Skin of body (tissue), 2 donors: Measurements from ENCODE around the gene RIOX2. TPM values are rescaled to one million over a fixed set of nuclear protein-coding genes. Genes with fewer than 3 reads are reported as not detected.

Experiments
- DNase-seq: peaks from one replicate; lab custom pipeline; 2025; lab: John Stamatoyannopoulos, UW
- total RNA-seq: library from RNA; depleted of rRNA; stranded (reverse); fragments of >200 nt; gene quantifications from one replicate; pipeline ENCODE4 v1.2.3, GENCODE V29; 2014

RIOX2 gene
- total RNA-seq, 1 donor from 2014 or later = 35.7 TPM

DNA sequence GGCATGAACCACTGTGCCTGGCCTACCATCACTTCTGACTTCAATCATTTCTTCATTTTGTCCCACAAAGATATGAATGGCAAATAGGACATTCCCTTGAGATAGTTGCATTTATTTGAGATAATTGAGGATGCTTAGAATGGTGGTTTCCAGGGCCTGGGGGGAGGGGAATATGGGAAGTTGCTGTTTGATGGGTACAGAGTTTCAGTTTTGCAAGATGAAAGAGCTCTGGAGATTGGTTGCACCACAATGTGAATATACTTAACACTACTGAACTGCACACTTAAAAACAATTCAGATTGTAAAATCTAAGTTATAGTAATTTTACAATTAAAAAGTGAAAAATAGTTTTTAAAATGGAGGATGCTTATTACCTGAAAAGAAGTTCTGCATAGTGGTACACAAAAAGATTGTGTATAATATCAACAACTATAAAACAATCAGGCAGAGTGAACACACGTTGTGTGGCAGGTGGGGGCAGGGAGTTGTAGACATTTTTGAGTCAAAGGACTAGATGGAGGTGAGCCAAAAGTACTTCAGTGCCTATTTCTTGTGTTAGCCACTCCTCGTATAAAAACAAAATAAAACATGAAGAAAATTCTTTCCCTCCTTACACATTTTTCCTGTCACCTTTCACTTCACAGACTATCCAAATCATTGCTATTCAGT is 18.5 kb upstream of the RIOX2 start:
- no peak for DNase-seq

DNA sequence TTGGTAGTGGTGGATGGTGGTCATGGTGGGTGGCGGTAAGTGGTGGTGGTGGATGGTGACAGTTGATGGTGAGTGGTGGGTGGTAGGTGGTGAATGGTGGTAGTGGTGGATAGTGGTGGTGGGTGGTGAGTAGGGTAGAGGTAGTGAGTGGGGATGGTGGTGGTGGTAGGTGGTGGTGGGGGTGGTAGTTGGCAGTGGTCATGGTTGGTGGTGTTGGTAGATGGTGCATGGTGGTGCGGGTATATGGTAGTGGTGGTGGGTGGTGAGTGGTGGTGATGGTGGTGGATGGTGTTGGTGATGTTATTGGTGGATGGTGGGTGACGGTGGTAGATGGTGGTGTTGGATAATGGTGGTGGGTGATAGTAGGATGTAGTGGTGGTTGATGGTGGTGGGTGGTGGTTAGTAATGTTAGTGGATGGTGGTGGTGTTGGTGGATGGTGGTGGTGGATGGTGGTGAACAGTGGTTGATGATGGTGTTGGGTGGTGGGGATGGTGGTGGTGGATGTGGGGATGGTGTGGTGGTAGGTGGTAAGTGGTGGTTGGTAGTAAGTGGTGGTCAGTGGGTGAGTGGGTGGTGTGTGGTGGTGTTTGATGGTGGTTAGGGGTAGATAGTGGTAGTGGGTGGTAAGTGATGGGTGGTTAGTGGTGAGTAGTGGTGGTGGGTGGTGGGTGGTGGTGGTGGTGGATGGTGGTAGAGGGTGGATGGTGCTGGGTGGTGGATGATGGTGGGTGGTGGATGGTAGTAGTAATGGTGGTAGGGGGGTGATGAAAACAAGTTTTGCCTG is 16.7 kb upstream of the RIOX2 start:
- no peak for DNase-seq

DNA sequence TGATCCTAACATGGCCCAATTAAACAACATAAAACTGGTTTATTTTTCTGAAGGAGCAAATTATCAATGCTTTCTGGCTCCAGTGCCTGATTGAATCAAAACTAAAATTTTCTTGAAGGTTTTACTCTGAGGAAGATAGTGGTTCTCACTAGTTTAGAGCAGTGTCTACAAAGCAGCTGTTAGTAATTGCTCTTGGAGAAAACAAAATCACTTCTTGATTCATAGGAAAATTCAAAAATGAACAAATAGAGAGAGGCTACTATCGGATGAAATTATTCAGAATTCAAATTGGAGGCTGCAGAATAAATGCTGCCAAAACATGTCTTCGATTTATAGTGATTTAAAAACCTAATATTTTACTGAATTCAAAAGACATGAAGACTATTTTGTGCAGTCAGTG is 15.1 kb upstream of the RIOX2 start:
- DNase-seq = no peak

DNA sequence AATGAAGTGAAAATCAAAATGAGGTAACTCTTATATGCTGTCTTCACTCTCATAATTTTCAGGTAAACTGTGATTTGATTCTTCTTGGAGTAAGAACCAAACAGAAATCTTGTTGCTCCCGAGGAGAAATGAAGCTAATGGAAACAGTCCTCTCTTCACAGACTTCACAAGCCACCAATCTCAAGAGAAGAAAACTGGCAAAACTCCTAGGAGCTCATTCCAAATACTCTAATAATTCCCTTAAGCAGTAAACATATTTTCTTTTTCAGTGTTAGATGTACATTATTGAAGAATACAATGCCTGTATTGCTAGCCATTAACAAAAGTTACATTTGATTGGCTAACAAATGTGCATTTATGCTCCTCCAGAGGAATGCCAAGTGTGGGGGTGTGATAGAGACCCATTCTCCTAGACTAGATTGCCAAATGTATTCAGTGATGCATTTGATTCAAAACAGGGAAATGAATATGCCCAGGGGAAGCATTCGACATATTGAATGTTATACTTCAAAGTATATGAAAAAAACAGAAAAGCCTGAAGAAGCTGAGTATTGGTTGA is 11.8 kb upstream of the RIOX2 start:
- DNase-seq = peak; percentile 88

DNA sequence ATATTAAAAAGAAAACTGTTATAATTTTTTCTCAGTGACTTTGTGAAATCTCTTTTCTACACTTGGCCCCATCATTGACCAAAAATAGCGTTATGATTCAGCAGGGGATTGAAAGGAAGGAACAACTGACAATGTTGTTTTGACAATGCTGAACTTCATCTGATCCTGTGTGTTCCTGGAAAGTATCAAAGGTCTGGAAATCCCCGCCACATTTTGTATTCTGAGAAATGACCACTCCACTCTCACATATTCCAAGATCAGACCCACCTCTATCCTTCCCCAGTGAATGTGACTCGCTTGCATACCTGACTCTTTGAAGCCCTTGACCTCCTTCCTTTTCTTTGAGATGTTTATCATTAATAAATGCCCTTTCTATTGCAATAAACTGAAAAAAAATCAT is 9.7 kb upstream of the RIOX2 start:
- peak; percentile 26 for DNase-seq

DNA sequence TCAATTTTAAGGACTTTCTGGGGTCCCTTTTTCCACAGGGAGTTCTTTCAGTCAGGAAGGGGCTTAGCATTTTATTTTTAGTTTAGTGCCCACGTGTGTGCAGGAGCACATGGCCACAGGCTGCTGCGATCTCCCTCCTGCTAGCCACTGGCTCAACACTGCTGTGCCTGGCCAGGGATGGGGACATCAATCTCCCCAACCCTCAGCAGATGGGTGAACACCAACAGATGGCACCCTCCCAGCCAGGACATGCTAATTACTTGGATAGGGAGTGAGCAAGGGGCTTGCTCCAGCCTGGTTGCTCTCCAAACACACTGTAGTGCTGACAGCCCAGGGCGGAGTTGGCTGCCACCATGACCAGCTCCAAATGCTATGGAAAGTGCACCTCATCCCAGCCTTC is 7.4 kb upstream of the RIOX2 start:
- DNase-seq = no peak

DNA sequence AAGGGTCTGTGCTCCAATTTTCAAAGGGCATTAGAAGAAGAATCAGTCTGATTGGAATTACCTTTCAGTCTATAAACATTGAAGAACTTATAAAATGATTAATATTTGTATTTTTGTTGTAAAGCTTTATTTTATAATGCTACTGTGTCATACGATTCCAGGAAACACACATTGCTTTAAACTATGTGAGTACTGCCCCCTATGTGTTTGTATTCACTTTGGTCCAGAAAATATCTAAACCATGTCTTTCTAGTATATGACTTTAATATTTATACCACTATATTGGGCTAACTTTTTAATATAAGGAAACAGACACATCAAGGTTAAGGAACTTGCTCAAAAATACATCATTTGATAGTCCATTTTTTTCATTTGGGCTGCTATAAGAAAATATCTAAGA is 3.2 kb upstream of the RIOX2 start:
- no peak for DNase-seq

DNA sequence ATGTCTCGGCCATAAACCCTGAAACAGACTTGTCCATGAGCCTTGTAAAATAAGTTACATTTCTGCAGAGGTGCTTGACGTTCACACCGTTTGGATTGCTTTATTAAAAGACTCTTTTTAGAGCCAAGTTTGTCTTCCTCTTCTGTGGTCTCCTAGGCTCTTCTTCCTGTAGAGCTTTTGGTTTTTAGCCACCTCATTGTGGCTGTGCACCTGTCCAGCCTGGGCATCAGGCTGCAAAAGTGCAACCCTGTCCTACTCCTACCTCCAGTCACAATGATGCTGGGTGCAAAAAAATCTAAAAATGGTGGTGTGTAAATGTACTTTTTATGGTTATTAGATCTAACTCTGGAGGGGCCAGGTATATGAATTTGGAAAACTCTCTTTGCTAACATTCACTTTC is 2.8 kb upstream of the RIOX2 start:
- no peak for DNase-seq

DNA sequence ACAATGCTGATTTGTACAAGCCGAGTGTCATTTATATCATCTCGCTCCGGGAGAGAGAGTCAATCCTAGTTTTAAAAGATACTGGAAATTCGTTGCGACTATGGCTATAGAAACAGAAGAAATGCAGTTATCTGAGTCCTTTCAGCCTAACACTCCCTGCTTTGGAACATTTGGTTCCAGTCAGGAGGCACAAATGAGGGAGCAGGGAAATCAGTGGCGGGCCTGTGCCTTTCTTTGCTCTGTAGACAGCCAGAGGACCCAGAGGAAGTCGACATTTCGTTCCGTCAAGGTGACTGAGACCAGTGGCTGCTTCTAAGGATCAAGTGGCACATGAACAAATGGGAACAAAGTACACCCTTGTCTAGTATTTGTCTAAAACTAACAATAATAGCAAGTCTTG is 745 bp upstream of the RIOX2 start:
- DNase-seq = no peak

DNA sequence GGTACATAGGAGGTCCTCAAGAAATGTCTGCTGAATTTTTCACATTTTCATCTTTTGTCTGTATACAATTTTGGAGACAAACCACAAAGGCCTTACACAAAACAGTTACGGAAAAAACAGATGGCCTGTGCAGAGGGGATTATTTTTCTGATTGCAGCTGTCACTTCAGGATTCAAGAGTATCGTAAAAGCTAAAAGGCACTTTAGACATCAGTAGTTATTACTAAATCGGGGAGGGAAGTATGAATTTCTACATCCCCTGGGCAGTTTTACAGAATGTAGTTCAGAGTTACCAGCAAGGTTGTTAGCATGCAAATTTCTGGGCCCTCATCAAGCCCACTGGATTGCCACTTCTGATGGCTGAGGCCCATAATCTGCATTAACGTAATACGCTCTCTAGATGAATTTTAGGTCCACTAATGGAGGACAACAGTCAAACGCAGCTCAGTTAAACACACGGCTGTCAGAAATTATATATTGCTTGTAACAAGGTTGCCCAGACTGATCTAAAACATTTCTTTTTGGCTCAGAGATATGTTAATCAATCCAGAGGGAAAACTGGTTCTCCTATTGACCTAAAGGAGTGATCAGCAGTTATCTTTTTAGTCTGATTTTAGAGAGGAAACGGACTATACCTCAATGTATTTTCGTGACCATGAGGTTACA is 1.1 kb downstream of the RIOX2 start:
- DNase-seq = peak; percentile 38

DNA sequence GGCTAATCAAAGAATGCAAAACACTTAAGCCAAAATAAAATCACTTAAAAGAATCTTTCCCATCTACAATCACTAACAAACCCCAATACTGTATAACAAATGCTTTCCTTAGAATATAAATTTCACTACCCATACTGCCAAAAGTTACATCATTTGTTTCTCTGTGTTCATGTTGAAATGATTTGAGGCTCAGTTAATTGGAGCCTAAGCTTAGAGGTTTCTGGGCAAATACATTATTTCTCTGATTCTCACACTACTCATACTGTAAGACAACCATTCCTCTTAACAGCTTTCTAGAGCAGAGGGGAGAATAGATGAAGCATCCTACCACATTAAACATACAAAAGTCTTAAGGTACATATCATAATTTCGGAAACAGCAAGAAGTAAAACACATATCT is 2.1 kb downstream of the RIOX2 start:
- DNase-seq = peak; percentile 94

DNA sequence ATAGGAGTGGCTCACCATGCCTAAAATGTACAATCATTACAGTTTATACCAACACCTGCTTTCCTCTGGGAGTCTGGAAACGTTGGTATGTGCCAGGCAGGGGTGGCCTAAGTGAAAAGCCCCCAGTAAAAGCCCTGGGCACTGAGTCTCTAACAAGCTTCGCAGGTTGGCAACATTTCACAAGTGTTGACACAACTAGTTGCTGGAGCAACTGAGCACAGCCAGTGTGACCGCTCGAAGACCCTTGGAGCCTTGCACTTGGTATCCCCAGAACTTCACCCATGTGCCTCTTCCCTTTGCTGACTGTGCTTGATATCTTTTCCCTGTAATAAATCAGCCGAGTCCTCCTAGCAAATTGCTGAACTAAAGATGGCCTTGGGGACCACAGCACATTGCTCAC is 2.7 kb downstream of the RIOX2 start:
- no peak for DNase-seq

DNA sequence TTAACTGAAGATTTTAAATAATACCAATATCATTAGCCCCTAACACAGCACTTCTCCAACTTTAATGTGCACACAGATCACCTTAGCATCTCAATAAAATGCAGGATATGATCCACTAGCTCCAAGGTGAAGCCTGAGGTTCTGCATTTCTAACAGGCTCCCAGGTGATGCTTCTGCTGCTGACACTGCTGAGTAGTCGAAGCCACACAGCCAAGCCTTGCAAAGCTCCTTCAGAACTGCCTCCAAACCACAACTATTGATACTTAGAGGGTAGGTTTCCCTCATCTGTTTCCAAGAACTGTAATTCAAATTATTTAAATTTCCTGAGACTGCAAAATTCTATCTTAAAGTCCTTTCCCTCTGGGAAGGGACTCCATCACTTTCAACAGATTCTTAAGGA is 3.9 kb downstream of the RIOX2 start:
- no peak for DNase-seq

DNA sequence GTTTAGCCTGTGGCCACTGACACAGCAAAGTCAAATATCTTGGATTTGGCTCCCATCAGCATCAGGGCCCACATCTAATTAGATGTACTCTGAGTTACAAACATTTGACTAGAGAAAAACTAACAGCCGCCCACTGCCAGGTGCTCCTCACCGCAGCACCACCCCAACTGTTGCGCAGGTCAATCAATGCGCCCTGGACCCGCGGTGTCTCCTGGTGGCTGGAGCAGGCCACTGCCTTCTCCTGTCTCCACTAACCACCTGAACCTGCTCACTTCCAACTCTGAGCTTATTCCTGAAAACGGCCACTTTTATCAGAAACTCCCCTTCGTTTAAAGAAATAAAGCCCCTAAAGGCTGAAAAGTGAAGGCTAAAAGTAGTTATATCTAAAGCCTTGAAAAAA is 4.3 kb downstream of the RIOX2 start:
- no peak for DNase-seq

DNA sequence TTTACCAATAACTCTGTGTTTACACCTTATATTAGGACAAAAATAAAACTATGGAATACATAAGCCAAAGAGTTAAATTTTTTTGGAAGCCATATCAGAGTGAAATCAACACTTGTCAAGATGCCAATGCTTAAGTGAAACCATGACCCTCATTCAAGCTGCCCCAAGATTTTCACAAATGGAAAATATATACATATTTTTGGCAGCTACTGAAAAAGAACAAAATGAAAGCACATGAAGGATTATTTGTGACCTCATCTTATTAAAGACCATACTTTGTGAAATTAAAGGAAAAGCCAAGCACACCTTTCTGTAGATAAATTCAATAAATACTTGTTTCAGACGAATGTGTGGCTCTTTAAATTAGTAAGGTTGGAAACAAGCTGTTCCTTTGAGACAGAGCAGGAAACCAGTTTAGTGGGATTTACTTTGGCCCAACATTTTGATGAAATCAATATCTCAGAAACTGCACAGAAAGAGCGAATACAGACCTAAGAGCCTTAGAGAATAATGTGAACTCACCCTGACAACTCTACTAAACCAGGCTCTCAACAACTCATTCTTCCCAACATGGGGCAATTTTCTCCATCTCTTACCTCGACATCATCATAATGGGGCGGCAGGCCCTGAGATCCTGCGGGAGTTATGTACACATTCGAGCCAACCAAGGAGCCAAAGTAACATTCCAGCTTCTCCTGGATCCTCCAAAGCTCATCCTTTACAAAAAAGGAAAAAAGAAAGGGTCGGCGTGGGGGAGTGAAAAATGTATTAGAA is 11.1 kb downstream of the RIOX2 start:
- DNase-seq = peak; percentile 88

DNA sequence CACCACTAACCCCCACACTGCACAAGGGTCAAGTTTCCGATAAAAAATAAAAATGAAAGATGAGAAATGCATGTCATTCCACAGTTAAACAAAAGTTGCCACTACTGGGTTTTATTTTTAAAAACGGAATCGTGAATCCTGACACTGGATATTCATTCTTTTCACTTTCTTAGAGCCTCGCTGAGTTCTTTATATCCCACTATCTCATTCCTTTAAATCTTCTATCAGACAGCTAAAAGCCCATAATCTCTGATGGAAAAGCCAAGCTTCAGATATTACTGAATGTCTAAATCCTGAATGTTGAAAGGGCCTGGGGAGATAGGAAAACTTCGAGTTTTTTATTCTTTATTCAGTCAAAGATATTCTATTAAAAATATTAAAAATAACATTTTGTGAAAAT is 11.7 kb downstream of the RIOX2 start:
- no peak for DNase-seq

DNA sequence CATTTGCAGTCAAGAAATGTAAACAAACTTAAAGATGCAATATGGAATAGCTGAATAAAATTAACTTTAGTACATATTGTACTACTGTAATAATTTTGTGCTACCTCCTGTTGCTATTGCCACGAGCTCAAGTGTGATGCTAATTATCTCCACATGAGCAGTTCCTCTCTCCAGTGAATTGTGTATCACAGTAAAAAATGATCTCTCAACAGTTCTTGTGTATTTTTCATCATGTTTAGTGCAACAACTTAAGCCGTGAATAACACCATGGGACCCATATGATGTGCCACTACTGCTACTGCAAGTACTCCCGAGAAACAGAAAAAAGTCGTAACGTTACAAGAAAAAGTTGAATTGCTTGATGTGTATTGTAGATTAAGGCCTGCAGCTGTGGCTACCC is 12.4 kb downstream of the RIOX2 start:
- peak; percentile 44 for DNase-seq

DNA sequence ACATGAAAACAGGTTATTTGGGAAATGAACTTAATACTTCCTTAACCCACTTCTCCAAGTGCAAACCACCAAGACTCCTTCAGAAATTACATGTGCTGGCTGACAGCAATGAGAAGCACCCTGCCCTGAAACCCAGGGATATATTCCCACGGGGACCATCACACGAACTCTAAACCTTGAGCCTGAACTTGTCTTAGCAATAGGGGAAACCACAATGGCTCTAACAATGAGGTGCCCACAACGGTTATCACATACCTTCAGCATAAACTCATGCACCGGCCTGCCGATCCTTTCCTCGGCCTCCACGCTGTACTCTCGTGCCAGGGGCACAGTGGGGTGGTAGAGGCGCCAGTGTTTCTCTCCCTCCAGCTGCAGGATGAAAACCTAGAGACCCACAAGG is 13.4 kb downstream of the RIOX2 start:
- DNase-seq = no peak

DNA sequence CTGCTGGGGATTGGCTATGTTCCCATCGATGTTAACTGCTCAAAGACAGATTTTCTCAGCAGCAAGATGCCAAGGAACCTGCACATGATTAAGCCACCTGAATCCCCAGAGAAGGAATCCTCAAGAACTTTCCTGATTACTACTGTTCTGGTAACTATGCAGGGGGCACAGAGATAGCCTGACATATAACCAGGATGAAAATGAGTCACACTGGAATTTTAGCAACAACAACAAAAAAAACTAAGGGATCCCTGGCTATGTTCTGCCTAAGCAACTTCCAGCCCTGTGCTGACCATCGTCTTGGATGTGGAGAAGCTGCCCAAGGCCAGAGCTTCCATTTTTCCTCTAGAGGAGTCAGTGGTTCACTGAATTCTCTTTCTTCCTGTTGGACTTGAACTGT is 13.8 kb downstream of the RIOX2 start:
- DNase-seq = no peak

DNA sequence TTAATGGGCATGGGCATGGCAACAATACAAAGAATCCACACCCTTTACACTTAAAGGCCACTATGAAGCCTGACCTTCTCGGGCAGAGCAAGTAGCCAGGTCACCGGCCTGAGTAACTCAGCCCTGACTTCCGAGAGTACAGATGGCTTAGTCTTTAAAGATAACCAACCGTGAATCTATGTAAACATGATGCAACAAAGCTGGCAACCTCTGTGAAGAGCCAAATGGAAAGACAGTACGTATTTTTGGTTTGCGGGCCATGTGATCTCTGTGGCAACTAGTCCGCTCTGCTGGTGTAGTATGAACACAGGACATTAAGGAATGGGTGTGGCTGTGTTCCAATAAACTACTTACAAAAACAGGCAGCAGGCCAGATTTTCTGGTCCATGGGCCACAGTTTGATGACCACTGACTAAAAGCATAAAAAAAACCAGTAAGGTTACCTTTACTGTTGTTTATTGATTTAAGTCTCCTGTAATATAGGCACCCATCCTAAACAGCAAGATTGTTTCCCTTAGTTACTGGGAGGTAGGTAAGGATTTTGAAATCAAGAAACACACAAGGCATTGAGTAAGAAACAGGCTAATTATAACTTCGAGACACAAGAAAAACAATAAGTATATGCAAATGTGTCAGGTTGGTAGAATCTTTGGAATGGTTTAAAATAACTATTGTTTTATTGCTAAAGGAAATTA is 14.5 kb downstream of the RIOX2 start:
- DNase-seq = no peak

DNA sequence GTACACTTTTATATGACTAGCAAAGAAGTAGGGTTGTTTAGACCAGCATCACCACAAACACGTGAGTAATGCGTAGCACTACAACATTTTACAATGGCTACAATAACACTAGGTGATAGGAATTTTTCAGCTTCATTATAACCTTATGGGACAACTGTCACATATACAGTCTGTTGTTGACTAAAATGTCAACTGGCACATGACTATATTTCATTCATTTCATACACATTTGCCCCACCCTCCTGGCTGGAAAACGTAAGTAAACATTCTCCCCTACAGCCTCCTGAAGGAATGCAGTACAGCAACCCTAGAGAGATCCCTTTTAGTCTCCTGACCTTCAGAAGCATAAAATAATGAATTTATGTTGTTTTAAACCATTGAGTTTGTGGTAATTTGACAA is 16.2 kb downstream of the RIOX2 start:
- DNase-seq = no peak
